Measurements from ENCODE around the gene TMED10.

DNA sequence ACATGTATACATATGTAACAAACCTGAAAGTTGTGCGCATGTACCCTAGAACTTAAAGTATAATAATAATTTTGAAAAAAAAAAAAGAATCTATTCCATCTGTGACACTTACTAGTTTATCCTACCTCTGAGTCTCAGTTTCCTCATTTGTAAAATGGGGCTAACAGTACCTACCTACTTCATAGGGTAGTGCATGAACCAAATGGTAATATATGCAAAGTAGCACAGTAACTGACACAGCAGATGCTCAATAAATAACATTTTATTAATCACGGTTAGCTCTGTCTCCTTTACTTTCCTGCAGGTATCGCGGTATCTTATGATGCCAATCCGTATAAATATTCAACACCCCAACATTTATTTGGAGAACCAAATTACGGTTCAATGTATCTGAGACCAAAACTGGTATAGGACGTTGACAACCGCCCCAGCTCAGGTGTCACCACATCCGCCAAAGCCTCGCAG, 703 bp downstream of the TMED10 start:
- no peak for TF ChIP-seq TAF1 (IDR thresholded peaks at IDR 0.05; ENCODE audit: borderline replicate concordance, low read depth, low read length)
- TF ChIP-seq POLR2AphosphoS5 (IDR thresholded peaks at IDR 0.05; ENCODE audit: low read depth, low read length), result no peak
- no peak for TF ChIP-seq POLR2A (IDR thresholded peaks at IDR 0.05; ENCODE audit: low read depth, low read length)

Measured in GM12892 (cell line).